HepG2 (cell line): Measurements from ENCODE around the gene TNNT1.

Experiments used
- ATF2 ChIP-seq: sonication (generic); formaldehyde crosslinking; IDR thresholded peaks from 2 replicates; pipeline ENCODE4 v1.4.0; 2020; ENCODE audit warnings: missing genetic modification reagents
- CTCF ChIP-seq: sonication (generic); formaldehyde crosslinking; IDR thresholded peaks from 2 replicates; pipeline ENCODE4 v1.5.0; 2020; ENCODE audit warnings: mild to moderate bottlenecking, missing genetic modification reagents, moderate library complexity
- FOSL2 ChIP-seq: sonication (generic); formaldehyde crosslinking; IDR thresholded peaks from 2 replicates; pipeline ENCODE4 v1.4.0; 2020; ENCODE audit warnings: missing genetic modification reagents
- GTF2F1 ChIP-seq: fragments of 150-350 bp; IDR thresholded peaks from 2 replicates; pipeline ENCODE4 v1.6.1; 2014; ENCODE audit warnings: low read length
- HOXA9 ChIP-seq: sonication (generic); formaldehyde crosslinking; IDR thresholded peaks from 2 replicates; pipeline ENCODE4 v1.8.1; 2022; ENCODE audit warnings: missing genetic modification reagents, mild to moderate bottlenecking, moderate library complexity, borderline replicate concordance
- MAFK ChIP-seq, 2 experiments: IDR thresholded peaks in 1 of 2; conservative IDR thresholded peaks in 1 of 2; 2 replicates each; pipeline ENCODE4 v1.6.1; 2011; ENCODE audit warnings: improper control_type of control experiment in 2 of 2, low read length in 2 of 2
- POLR2AphosphoS5 ChIP-seq: IDR thresholded peaks from 2 replicates; pipeline ENCODE4 v1.6.1; 2012; ENCODE audit warnings: low read depth, low read length
- ZFP91 ChIP-seq: sonication (generic); formaldehyde crosslinking; IDR thresholded peaks from 2 replicates; pipeline ENCODE4 v1.9.0; 2022; ENCODE audit warnings: missing genetic modification reagents, mild to moderate bottlenecking, borderline replicate concordance
- ZNF703 ChIP-seq: sonication (generic); formaldehyde crosslinking; IDR thresholded peaks from 2 replicates; pipeline ENCODE4 v1.5.1; 2020; ENCODE audit warnings: missing genetic modification reagents, mild to moderate bottlenecking, moderate library complexity, borderline replicate concordance
- ZNF780A ChIP-seq: sonication (generic); formaldehyde crosslinking; IDR thresholded peaks from 2 replicates; pipeline ENCODE4 v1.8.0; 2022; ENCODE audit warnings: mild to moderate bottlenecking, missing genetic modification reagents, moderate library complexity
- ZUFSP ChIP-seq: sonication (generic); formaldehyde crosslinking; IDR thresholded peaks from 2 replicates; pipeline ENCODE4 v1.9.0; 2021; ENCODE audit warnings: missing genetic modification reagents, mild to moderate bottlenecking, borderline replicate concordance

- TF ChIP-seq ZNF780A (CRISPR knock-in tag), result no peak
- no peak for TF ChIP-seq POLR2AphosphoS5
- TF ChIP-seq CTCF (CRISPR knock-in tag), result no peak
- TF ChIP-seq ZFP91 (CRISPR knock-in tag), result no peak
- no peak for TF ChIP-seq GTF2F1
- TF ChIP-seq ZNF703, result no peak
- TF ChIP-seq ATF2 (CRISPR knock-in tag), result no peak
- no peak for TF ChIP-seq MAFK (conservative IDR thresholded peaks at IDR 0.05 in 1 of 2, IDR thresholded peaks at IDR 0.05 in 1 of 2; ENCODE audit: low read length in 2 of 2)
- no peak for TF ChIP-seq HOXA9 (CRISPR knock-in tag)
- no peak for TF ChIP-seq ZUFSP (CRISPR knock-in tag)
- no peak for TF ChIP-seq FOSL2 (CRISPR knock-in tag)
These were observed 25.6 kb upstream of the TNNT1 start for GRCh38 chr19:55174425-55175116.
